Neural cell (in vitro differentiated cells): ENCODE results near the gene E4F1.

Experiments
- CTCF ChIP-seq: fragments of 450-650 bp; IDR thresholded peaks from 2 replicates; pipeline ENCODE4 v1.5.1; 2014; ENCODE audit warnings: antibody characterized with exemption, mild to moderate bottlenecking, moderate library complexity; ENCODE audit not compliant: poor library complexity, severe bottlenecking
- EP300 ChIP-seq: fragments of 450-650 bp; conservative IDR thresholded peaks from 2 replicates; pipeline ENCODE4 v1.6.1; 2014; ENCODE audit warnings: antibody characterized with exemption, mild to moderate bottlenecking, moderate library complexity; ENCODE audit not compliant: poor library complexity, severe bottlenecking
- REST ChIP-seq: IDR thresholded peaks from 2 replicates; pipeline ENCODE4 v1.6.1; 2012; ENCODE audit warnings: borderline replicate concordance

- TF ChIP-seq CTCF (no peak), REST (no peak), EP300 (no peak)
Measured at GRCh38 chr16:2233872-2234812, 10.8 kb downstream of the E4F1 start.
